ENCODE measurements around the gene SNX6.
A peak's percentile ranks its signal among the peaks of the same experiment; 100 is the strongest.
"Not testable (repeated sequence)": the region's sequence is repeated elsewhere in the genome, so short reads cannot be mapped to it uniquely, and the experiment has no call there.

SNX6 gene

GRCh38 chr14:34650006-34650405 lies 20.1 kb upstream of the SNX6 start:
- ATAC-seq, H3K9me3 Mint-ChIP-seq: not testable (repeated sequence)

GRCh38 chr14:34649344-34649743 lies 19.4 kb upstream of the SNX6 start:
- Mint-ChIP-seq H3K27ac (no peak overlapping the region), H3K4me3 (no peak overlapping the region)
- no peak for DNase-seq (ENCODE audit: low spot score in 2 of 2)

More at GRCh38 chr14:34650006-34650405, 20.1 kb upstream of the SNX6 start:
- H3K27ac Mint-ChIP-seq; H3K4me1 Mint-ChIP-seq; H3K36me3 Mint-ChIP-seq; H3K4me3 Mint-ChIP-seq; DNase-seq (ENCODE audit: low spot score in 2 of 2): not testable (repeated sequence)

GRCh38 chr14:34646570-34647255 lies 16.8 kb upstream of the SNX6 start:
- H3K36me3 Mint-ChIP-seq: no peaks in the 10 kb centered on the region
- no peak overlapping the region for H3K4me3 Mint-ChIP-seq
- no peak overlapping the region for H3K27ac Mint-ChIP-seq
- H3K4me1 Mint-ChIP-seq: no peaks in the 10 kb centered on the region
- H3K9me3 Mint-ChIP-seq: no peaks in the 10 kb centered on the region
- DNase-seq (ENCODE audit: low spot score in 2 of 2): no peak
- no peak for ATAC-seq

More at GRCh38 chr14:34649344-34649743, 19.4 kb upstream of the SNX6 start:
- Mint-ChIP-seq H3K9me3 (no peaks in the 10 kb centered on the region), H3K36me3 (no peaks in the 10 kb centered on the region), H3K4me1 (no peaks in the 10 kb centered on the region)
- ATAC-seq: no peak

GRCh38 chr14:34643361-34643760 lies 13.4 kb upstream of the SNX6 start:
- no peak overlapping the region for H3K4me3 Mint-ChIP-seq
- H3K36me3 Mint-ChIP-seq: no peaks in the 10 kb centered on the region
- H3K4me1 Mint-ChIP-seq: no peaks in the 10 kb centered on the region
- H3K9me3 Mint-ChIP-seq: no peaks in the 10 kb centered on the region
- ATAC-seq: no peak
- no peak for DNase-seq (ENCODE audit: low spot score in 2 of 2)
- H3K27ac Mint-ChIP-seq: no peak overlapping the region

DNA sequence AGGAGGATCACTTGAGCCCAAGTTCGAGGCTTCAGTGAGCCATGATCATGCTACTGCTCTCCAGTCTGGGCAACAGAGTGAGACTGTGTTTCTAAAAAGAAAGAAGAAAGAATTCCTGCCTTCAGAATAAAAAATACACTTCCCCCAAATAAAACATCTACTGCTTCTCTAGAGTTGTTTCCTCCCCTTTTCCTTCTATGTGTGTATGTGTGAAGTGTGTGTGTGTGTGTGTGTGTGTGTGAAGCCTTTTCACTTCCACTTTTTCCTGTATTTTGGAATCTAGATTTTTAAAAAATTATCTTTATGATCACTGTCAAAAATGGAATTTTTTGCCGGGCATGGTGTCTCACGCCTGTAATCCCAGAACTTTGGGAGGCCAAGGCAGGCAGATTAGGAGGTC lies 12.6 kb upstream of the SNX6 start:
- H3K4me1 Mint-ChIP-seq: no peaks in the 10 kb centered on the region
- H3K4me3 Mint-ChIP-seq: no peak overlapping the region
- no peak for DNase-seq (ENCODE audit: low spot score in 2 of 2)
- H3K36me3 Mint-ChIP-seq: no peaks in the 10 kb centered on the region
- H3K27ac Mint-ChIP-seq: no peak overlapping the region
- ATAC-seq: no peak
- H3K9me3 Mint-ChIP-seq: no peaks in the 10 kb centered on the region

DNA sequence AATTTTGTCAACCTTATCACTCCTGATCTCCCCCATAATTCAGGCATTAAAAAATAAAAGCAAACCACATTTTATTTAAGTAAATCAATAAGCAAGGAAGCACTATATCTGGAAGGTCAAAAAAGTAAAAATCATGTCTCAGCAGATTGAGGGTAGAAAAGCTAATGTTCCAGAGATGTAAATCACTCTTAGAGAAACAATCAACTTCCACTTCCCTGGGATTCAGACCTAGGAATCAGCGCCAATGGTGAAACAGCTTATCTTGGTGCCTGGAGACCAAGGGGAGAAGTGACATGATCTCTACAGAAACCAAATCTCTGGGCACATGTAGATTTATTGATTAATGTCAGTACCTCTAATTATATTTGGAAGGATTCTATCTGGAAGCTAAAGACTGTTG lies 10.9 kb upstream of the SNX6 start:
- no peaks in the 10 kb centered on the region for H3K9me3 Mint-ChIP-seq
- H3K36me3 Mint-ChIP-seq: no peaks in the 10 kb centered on the region
- no peaks in the 10 kb centered on the region for H3K4me1 Mint-ChIP-seq
- DNase-seq (ENCODE audit: low spot score in 2 of 2) (no peak), ATAC-seq (no peak)
- no peak overlapping the region for H3K4me3 Mint-ChIP-seq
- H3K27ac Mint-ChIP-seq: no peak overlapping the region

GRCh38 chr14:34634360-34634771 lies 4.4 kb upstream of the SNX6 start:
- not testable (repeated sequence) for H3K4me1 Mint-ChIP-seq; DNase-seq (ENCODE audit: low spot score in 2 of 2); ATAC-seq; H3K9me3 Mint-ChIP-seq; H3K27ac Mint-ChIP-seq; H3K36me3 Mint-ChIP-seq; H3K4me3 Mint-ChIP-seq

DNA sequence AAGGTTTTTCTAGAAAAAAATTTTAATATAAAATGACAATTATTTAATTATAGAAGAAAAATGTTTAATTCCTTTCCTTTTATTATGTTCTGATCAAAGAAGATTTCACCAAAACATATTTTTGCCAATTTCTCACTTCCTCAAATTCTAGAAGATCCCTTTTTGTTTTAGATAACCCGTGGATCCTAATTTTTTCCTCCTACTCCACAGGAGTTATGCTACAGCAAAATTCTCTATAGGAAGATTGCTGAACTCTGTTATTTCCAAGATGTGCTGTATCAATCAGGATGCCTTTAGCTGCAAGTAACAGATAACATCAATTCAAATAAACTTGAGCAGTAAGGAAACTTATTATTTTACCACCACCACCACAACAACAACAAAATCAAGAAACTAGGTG lies 3.8 kb upstream of the SNX6 start:
- H3K4me3 Mint-ChIP-seq: no peak overlapping the region
- no peaks in the 10 kb centered on the region for H3K9me3 Mint-ChIP-seq
- DNase-seq (ENCODE audit: low spot score in 2 of 2): no peak
- peaks cover 10% of the 10 kb centered on the region for H3K36me3 Mint-ChIP-seq
- H3K27ac Mint-ChIP-seq: no peak overlapping the region
- no peak for ATAC-seq
- peaks cover 10% of the 10 kb centered on the region for H3K4me1 Mint-ChIP-seq

DNA sequence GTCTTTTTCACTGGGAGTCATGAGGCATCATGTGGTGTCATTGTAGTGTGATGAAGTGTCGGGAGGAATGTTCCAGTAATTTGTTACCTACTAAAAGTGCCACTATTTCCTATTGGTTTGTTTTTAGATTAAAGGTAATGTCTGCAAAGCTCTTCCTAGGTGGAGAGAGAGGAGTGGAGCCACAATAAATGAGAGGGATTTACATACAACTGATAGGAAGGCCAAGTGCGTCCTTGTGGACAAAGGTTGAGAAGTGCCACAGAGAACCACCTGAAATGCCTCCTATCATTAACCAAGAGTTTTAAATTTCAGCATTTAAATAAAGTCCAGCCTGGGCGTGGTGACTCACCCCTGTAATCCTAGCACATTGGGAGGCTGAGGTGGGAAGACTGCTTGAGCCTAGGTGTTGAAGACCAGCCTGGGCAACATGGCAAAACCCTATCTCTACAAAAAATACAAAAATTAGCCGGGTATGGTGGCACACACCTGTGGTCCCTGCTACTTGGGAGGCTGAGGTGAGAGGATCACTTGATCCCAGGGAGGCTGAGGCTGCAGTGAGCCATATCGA lies 2.5 kb upstream of the SNX6 start:
- H3K36me3 Mint-ChIP-seq: peaks cover 22% of the 10 kb centered on the region
- peaks cover 15% of the 10 kb centered on the region for H3K4me1 Mint-ChIP-seq
- DNase-seq (ENCODE audit: low spot score in 2 of 2) (no peak), ATAC-seq (no peak)
- H3K27ac Mint-ChIP-seq: no peak overlapping the region
- H3K4me3 Mint-ChIP-seq: no peak overlapping the region
- H3K9me3 Mint-ChIP-seq: no peaks in the 10 kb centered on the region

DNA sequence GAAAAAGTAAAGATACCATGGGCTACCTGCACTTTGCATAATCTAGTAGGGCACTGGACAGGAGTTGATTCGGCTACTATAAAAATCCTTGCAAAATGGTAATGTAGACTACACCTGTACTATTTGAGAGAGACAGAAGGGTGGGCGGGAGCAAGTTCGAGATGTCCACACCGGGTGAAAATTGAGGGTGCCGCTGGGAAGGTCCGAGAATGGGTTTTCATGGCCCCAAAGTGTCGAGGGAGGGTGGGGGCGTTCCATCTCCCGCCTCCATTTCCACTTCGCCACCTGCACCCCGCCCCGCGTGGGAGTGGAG lies 648 bp downstream of the SNX6 start:
- Mint-ChIP-seq H3K4me1 (peaks cover 22% of the 10 kb centered on the region), H3K9me3 (no peaks in the 10 kb centered on the region), H3K36me3 (peaks cover 54% of the 10 kb centered on the region), H3K4me3 (peak overlapping the region; percentile 88), H3K27ac (peak overlapping the region; percentile 95)
- ATAC-seq: no peak
- no peak for DNase-seq (ENCODE audit: low spot score in 2 of 2)

DNA sequence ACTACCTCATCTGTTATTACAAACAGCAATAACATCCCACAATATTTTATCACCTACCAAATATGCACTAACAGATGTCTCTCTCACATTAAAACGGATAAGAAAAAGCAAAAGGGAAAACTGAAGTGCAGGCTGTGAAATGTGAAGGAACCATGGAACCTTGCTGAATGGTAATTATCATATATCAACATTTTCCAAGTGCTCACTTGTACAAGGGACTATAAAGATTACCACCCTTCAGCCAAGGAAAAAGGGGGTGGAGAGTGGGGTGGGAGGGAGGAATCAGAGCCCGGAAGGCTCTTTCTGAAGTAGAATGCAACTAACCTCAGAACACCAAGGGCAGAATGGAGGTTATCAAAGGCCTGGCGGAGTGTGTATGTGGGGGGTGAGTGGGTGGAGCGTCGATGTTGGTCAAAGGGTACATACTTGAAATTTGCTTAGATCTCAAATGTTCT lies 1.2 kb downstream of the SNX6 start:
- Mint-ChIP-seq H3K4me3 (peak overlapping the region; percentile 88), H3K9me3 (no peaks in the 10 kb centered on the region), H3K36me3 (peaks cover 60% of the 10 kb centered on the region), H3K27ac (peak overlapping the region; percentile 95), H3K4me1 (peaks cover 23% of the 10 kb centered on the region)
- DNase-seq (ENCODE audit: low spot score in 2 of 2) (no peak), ATAC-seq (no peak)

DNA sequence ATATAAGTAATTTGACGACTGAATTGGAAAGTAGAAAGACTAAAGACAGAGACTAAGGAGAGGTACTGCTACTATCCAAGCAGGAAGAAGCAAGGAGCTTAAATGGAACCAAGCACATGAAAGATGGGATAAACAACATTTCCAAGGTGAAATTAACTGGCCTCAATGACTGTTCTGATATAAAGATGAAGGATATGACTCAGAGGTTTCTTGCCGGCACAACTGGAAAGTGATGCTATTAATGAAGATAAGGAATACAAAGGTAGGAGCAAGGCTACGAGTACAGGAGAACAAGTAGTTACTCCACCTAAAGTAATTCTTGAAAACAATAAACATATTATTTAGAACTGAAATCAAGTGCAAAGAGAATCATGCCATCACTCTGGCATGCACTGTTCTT lies 6.4 kb downstream of the SNX6 start:
- peaks cover 43% of the 10 kb centered on the region for H3K4me1 Mint-ChIP-seq
- no peak overlapping the region for H3K4me3 Mint-ChIP-seq
- ATAC-seq (no peak), DNase-seq (ENCODE audit: low spot score in 2 of 2) (no peak)
- H3K27ac Mint-ChIP-seq: peak overlapping the region; percentile 16
- no peaks in the 10 kb centered on the region for H3K9me3 Mint-ChIP-seq
- H3K36me3 Mint-ChIP-seq: peaks cover 87% of the 10 kb centered on the region

- Mint-ChIP-seq H3K27ac (no peak overlapping the region), H3K4me3 (no peak overlapping the region), H3K9me3 (no peaks in the 10 kb centered on the region), H3K36me3 (peaks cover 85% of the 10 kb centered on the region), H3K4me1 (peaks cover 41% of the 10 kb centered on the region)
- DNase-seq (ENCODE audit: low spot score in 2 of 2): no peak
- no peak for ATAC-seq
Observed at GRCh38 chr14:34620839-34621238, 9.1 kb downstream of the SNX6 start.

DNA sequence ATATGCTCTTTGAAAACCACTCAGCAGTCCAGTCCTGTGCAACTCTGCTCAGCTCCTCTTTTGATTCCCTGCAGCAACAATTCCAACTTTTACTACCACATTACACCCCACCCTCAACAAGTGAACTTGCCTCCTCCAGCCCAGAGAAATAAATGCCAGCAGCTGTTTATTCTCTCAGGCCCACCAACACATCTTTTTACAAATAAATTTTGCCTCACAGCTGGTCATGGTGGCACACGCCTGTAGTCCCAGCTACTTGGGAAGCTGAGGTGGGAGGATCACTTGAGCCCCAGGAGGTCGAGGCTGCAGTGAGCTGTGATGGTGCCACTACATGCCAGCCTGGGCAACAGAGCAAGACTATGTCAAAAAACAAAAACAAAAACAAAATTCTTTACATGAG lies 9.8 kb downstream of the SNX6 start:
- Mint-ChIP-seq H3K4me1 (peaks cover 46% of the 10 kb centered on the region), H3K4me3 (no peak overlapping the region), H3K9me3 (no peaks in the 10 kb centered on the region), H3K27ac (peak overlapping the region; percentile 67), H3K36me3 (peaks cover 85% of the 10 kb centered on the region)
- ATAC-seq (no peak), DNase-seq (ENCODE audit: low spot score in 2 of 2) (no peak)

- H3K4me3 Mint-ChIP-seq: no peak overlapping the region
- no peaks in the 10 kb centered on the region for H3K9me3 Mint-ChIP-seq
- peaks cover 40% of the 10 kb centered on the region for H3K4me1 Mint-ChIP-seq
- peaks cover 84% of the 10 kb centered on the region for H3K36me3 Mint-ChIP-seq
- no peak for ATAC-seq
- no peak for DNase-seq (ENCODE audit: low spot score in 2 of 2)
- H3K27ac Mint-ChIP-seq: no peak overlapping the region
Observed at GRCh38 chr14:34619471-34619870, 10.5 kb downstream of the SNX6 start.

GRCh38 chr14:34616360-34616759 lies 13.6 kb downstream of the SNX6 start:
- peaks cover 79% of the 10 kb centered on the region for H3K36me3 Mint-ChIP-seq
- no peak overlapping the region for H3K27ac Mint-ChIP-seq
- DNase-seq (ENCODE audit: low spot score in 2 of 2) (no peak), ATAC-seq (no peak)
- H3K4me1 Mint-ChIP-seq: peaks cover 22% of the 10 kb centered on the region
- no peak overlapping the region for H3K4me3 Mint-ChIP-seq
- H3K9me3 Mint-ChIP-seq: no peaks in the 10 kb centered on the region

Measured in stimulated activated effector memory CD8-positive, alpha-beta T cell treated with anti-CD3 and anti-CD28 coated beads, Interleukin-12 subunit alpha, Interleukin-12 subunit beta, amount 100 ng/mL, for 72 hours (primary cell).